ENCODE data around the gene ALPL.

ALPL gene

GRCh38 chr1:21596174-21596573, 87.0 kb downstream of the ALPL start:
- Histone ChIP-seq H3K4me1 (ENCODE audit: low read depth, poor library complexity, severe bottlenecking) (no peaks in the 10 kb centered on the region), H2AFZ (ENCODE audit: low read depth) (no peak overlapping the region), H3K79me2 (ENCODE audit: insufficient read depth, low read depth) (no peaks in the 10 kb centered on the region)

DNA sequence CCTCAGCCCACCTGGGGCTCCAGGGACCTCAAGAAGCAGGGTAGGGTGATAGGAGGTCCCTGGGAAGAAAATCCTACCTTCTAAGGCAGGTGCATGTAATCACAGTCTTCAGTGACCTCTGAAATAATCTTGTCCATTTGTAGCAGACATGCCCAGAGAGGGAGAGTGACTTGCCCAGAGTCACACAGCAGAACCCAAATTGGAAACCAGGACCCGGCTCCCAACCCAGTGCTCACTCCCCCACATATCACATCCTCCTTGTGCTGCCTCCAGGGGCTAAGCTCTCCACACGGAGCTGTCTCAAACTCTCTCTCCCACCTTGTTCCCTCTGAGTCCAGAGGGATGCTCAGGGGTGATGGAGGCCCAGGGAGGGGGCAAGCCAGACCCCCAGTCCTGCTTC, 87.4 kb downstream of the ALPL start:
- no peak overlapping the region for H3K9ac ChIP-seq
- no peaks in the 10 kb centered on the region for H4K20me1 ChIP-seq (ENCODE audit: insufficient read depth)
- H3K4me2 ChIP-seq = no peak overlapping the region
- H3K36me3 ChIP-seq (ENCODE audit: insufficient read depth) = no peaks in the 10 kb centered on the region
- no peak for TF ChIP-seq CTCF (conservative IDR thresholded peaks at IDR 0.05; ENCODE audit: low read depth, low read length)
- no peak overlapping the region for H3K4me3 ChIP-seq (IDR thresholded peaks at IDR 0.05; ENCODE audit: insufficient read depth, low read depth, low read length)
- no peaks in the 10 kb centered on the region for H3K79me2 ChIP-seq (ENCODE audit: insufficient read depth, low read depth)
- no peak overlapping the region for H3K27ac ChIP-seq
- no peaks in the 10 kb centered on the region for H3K4me1 ChIP-seq (ENCODE audit: low read depth, poor library complexity, severe bottlenecking)
- H2AFZ ChIP-seq (ENCODE audit: low read depth) = no peak overlapping the region
- H3K27me3 ChIP-seq (ENCODE audit: insufficient read depth, low read depth) = peaks cover 81% of the 10 kb centered on the region

More at GRCh38 chr1:21596174-21596573, 87.0 kb downstream of the ALPL start:
- Histone ChIP-seq H3K27ac (no peak overlapping the region), H3K4me2 (no peak overlapping the region), H3K4me3 (IDR thresholded peaks at IDR 0.05; ENCODE audit: insufficient read depth, low read depth, low read length) (no peak overlapping the region), H3K36me3 (ENCODE audit: insufficient read depth) (no peaks in the 10 kb centered on the region), H3K9ac (no peak overlapping the region), H3K27me3 (ENCODE audit: insufficient read depth, low read depth) (peaks cover 85% of the 10 kb centered on the region), H4K20me1 (ENCODE audit: insufficient read depth) (no peaks in the 10 kb centered on the region)
- no peak for TF ChIP-seq CTCF (conservative IDR thresholded peaks at IDR 0.05; ENCODE audit: low read depth, low read length)

- Histone ChIP-seq H4K20me1 (ENCODE audit: insufficient read depth) (no peaks in the 10 kb centered on the region), H3K4me2 (no peak overlapping the region), H3K27ac (no peak overlapping the region), H3K79me2 (ENCODE audit: insufficient read depth, low read depth) (no peaks in the 10 kb centered on the region), H3K36me3 (ENCODE audit: insufficient read depth) (no peaks in the 10 kb centered on the region), H3K9ac (no peak overlapping the region), H3K27me3 (ENCODE audit: insufficient read depth, low read depth) (peaks cover 80% of the 10 kb centered on the region), H3K4me3 (IDR thresholded peaks at IDR 0.05; ENCODE audit: insufficient read depth, low read depth, low read length) (no peak overlapping the region), H2AFZ (ENCODE audit: low read depth) (no peak overlapping the region), H3K4me1 (ENCODE audit: low read depth, poor library complexity, severe bottlenecking) (no peaks in the 10 kb centered on the region)
- TF ChIP-seq CTCF (conservative IDR thresholded peaks at IDR 0.05; ENCODE audit: low read depth, low read length) = no peak
Observed at GRCh38 chr1:21597753-21598152, 88.5 kb downstream of the ALPL start.

GRCh38 chr1:21598417-21598816, 89.2 kb downstream of the ALPL start:
- no peak overlapping the region for H3K4me3 ChIP-seq (IDR thresholded peaks at IDR 0.05; ENCODE audit: insufficient read depth, low read depth, low read length)
- peaks cover 82% of the 10 kb centered on the region for H3K27me3 ChIP-seq (ENCODE audit: insufficient read depth, low read depth)
- H4K20me1 ChIP-seq (ENCODE audit: insufficient read depth) = no peaks in the 10 kb centered on the region
- no peaks in the 10 kb centered on the region for H3K79me2 ChIP-seq (ENCODE audit: insufficient read depth, low read depth)
- no peak overlapping the region for H3K9ac ChIP-seq
- H2AFZ ChIP-seq (ENCODE audit: low read depth) = no peak overlapping the region
- H3K4me1 ChIP-seq (ENCODE audit: low read depth, poor library complexity, severe bottlenecking) = no peaks in the 10 kb centered on the region
- H3K36me3 ChIP-seq (ENCODE audit: insufficient read depth) = no peaks in the 10 kb centered on the region
- TF ChIP-seq CTCF (conservative IDR thresholded peaks at IDR 0.05; ENCODE audit: low read depth, low read length) = no peak
- H3K27ac ChIP-seq = no peak overlapping the region
- no peak overlapping the region for H3K4me2 ChIP-seq
